Stimulated activated CD4-positive, alpha-beta T cell treated with anti-CD3 and anti-CD28 coated beads, Interleukin-2, amount 100 ng/mL, for 48 hours (primary cell): ENCODE results near the gene TRPC6.
"Not testable (repeated sequence)": the region's sequence is repeated elsewhere in the genome, so short reads cannot be mapped to it uniquely, and the experiment has no call there.

ENCODE experiments used
- DNase-seq, 2 donors: peaks; one replicate each; pipeline ENCODE4 v3.0.0-alpha.2; 2020

Gene TRPC6

DNA sequence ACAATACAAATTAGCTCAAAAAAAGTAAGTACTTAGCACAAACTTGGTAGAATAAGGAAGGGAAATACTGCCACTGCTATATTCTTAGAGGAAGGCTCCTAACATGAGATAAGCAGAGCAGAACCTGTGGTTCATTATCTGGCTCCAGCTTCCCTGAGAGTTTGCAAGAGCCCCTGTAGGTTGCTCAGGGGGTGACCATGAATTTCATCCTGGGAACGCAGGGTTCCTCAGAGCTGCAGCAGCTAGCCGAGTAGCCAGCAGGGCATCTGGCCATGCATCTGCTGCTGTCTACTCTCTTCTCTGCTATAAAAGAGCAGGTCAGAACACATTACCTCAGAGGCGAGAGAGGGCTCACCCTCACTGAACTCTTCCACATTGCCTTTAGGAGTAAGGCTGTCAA, 67.3 kb downstream of the TRPC6 start:
- no peak for DNase-seq

DNA sequence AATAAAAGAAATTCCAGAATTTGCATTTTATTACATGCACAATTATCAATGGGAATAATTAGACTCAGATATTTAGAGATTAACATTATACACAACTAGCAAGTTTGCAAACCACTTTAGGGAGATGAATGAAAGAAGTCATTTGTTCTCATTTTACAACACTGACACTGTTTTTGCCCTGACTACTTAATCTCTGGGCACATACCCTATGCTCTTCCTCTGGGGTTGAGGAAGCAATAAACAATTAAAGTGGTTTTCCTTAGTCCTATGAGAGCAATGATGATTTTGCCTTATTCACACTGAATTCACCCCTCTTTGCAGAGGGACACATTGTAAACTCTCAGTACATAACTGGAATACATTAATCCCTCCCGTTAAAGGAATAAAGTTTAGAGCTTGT, 72.7 kb downstream of the TRPC6 start:
- DNase-seq, result no peak

DNA sequence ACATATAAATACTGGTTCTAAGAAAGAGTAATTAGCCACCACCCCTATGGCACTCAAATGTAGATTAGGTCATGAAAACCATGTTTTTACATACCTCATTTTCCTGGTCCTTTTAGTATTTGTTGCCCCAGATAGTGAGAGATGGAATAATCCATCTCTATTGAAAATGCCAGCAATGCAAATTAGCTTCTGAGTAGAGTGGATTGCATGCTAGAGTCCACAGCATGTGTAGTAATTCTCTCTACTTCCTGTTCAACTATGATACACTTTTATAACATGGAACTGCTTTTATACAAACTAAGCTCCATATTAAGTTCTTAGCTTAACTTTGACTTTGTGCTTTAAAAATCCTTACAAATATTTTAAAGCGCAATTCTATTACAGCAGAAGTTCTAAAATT, 73.2 kb downstream of the TRPC6 start:
- DNase-seq, result no peak

DNA sequence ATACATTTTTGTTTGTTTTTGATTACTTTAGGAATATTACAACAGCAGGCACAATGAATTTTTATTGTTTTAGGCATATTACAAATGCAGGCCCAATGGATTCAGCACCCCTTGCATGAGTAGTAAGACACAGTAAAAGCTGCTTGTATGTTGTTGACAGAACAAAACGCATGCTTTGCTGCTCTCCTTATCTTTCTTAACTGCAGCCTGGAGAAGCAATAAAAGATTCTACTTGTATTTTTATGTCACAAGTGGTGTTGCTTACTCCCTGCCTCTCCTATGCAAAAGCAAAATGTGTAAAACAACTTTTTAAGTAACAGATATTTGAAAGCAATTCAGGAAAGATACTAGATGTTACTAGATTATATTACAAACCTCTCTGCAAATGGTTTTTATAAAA, 73.9 kb downstream of the TRPC6 start:
- DNase-seq, result no peak

DNA sequence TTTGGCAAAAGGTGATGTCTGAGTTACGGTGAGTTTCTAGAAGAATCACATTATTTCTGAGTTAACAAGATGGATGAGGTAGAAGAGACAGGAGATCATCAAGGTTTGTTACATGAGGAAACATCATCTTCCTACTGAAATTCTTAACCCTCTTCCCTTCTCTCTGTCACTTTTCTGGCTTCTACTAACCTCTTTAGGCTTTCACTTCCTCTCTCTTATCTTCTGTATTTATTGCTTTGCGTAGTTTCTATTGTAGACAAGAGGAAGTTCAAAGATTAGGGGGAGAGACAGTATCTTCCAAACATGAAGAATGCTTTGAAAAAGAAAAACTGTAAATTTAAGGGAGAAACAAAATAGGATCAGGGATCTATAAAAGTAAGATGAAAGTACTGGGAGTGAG, 75.4 kb downstream of the TRPC6 start:
- no peak for DNase-seq

DNA sequence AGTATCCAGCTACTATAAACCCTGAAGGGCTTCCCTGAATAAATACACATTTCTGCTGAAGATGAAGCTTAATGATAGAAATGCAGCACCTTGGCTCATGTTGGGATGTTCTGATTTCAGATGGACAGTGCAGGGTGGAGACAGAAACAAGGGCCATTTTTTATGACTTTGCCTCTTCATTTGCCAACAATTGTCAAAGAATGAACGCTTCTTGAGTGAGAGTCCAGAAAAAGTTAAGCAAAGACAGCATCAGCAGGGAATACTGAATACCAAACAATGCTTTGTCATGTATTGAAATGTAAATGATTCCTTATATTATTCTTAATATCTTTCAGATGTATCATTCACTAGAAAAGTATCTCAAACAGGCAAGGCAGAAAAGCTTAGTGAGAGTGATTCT, 84.9 kb downstream of the TRPC6 start:
- DNase-seq, result no peak

DNA sequence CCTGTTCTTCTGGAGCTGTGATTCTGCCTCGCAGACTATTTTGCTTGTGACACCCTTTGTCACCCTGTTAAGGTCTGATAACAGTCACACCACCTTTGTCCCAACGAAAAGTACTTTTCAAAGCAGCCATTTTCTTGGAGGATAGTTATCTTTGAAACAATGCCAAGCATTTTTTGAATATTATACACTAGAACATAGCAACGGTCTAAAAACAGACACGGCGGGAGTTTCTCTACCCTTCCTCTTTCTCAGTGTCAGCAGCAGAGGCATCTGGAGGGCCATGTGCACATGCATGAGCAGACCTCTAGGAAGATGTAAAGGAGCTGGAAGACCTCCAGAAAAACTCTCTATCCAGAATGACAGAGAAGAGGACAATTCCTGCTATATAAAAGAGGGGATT, 86.5 kb downstream of the TRPC6 start:
- DNase-seq, result no peak

DNA sequence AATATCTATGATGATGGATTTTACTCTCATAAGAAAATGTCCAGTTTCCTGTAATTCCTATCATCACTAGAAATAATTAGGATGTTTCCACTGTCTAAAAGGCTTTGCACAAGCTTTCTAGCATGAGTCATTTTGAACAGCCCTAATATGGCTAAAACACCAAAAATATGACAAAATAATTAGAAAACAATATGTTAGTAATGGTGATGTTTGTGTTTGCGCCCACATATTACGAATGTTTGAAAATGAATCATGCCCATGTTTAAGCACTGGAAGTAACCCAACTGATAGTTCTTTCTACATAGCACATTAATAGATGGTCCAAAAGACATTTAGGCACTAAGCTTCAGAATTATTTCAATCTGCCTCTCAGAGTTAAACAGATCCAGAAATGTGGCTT, 96.0 kb downstream of the TRPC6 start:
- no peak for DNase-seq

DNA sequence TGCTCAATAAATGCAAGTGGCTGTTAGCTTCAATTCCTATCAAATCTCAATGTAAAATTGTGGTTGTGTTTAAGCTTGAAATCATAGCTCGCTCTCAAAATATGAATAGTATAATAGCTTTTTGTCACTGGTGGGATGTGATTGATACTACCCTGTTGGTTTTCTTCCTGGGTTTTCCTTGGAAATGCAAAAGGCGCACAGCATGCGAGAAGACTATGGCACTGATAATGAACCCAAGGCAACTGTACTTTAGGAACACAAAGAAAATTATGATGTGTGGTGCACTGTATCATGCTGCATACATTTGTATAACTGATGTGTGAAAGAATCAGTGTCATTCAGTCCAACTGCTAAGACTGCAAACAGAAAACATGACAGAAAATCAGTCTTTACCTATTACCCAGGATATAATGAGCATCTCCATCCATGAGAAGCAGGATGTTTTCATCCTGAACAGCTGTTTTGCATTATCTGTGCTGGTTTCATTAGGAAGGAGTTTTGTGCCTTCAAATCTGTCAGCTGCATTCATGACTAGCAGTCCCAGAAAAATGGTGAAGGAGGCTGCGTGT, 101.2 kb downstream of the TRPC6 start:
- DNase-seq, result no peak

DNA sequence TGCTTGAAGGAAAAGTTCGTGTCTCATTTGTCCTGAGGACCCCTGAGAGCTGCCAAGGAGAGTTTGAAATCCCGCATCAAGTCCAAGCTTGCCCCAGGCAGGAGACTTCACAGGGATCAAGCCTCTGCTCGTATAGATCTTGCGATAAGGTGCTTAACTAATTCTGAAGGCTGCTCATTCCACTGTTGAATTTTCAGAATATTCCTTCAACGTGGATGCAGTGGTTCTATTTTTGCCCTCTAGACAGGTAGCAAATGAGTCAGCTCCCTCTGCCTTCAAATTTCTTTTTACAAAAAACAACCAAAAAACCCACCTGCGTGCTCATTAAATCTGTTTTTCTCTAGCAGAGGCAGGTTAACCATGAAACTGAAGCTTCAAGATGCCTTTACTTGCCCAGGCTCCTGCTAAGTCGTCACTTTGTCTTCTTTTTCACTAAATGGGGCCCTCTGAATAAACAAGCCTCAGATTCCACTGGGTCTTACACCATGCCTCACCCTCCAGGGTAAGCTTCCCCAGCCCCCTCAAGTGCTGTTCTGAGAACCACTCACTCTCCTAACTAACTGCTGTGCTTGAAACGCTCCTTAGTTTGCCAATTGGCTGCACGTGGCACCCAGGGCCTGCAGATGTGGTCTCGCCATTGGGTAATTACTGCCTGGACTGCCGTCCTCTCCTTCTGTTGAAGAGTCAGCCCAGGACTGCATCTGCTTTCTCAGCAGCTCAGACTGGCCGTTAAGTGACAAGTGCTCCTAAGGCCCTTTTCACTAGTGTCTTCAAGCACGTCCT, 105.0 kb downstream of the TRPC6 start:
- no peak for DNase-seq

DNA sequence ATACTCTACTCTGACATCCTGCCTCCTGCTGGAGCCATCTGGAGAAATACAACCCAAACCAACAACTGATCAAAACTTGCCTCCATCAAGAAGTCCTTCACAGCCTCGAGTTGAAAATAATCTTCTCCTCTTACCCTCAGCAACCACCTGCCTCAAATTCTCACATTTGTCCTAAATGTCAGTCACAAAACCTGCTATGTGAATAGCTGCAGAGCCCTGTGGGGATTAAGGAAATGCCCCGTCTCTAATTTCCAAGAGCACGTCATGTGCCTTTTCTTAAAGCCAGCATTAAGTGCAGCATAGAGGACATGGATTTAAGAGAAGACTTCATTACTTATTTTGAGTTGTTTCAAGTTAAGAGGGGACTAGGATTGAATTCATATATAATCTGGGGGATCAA, 105.9 kb downstream of the TRPC6 start:
- no peak for DNase-seq

DNA sequence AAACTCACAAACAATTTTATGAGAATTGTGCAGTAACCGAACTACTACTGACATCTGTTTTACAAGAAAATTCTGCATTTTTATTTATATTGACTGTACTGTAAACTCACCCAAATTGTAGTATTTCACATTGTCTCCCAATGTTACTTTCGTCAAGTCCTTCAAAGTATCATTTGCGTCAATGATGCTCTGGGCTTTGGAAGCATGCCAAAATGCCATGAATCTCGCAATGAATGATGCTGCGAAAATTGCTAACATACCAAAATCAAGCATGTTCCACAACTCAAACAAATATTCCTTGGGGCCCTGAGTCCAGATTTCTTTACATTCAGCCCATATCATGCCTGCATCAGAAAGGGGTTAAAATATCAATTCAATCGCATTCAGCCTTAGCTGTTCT, 107.6 kb downstream of the TRPC6 start:
- DNase-seq, result no peak

DNA sequence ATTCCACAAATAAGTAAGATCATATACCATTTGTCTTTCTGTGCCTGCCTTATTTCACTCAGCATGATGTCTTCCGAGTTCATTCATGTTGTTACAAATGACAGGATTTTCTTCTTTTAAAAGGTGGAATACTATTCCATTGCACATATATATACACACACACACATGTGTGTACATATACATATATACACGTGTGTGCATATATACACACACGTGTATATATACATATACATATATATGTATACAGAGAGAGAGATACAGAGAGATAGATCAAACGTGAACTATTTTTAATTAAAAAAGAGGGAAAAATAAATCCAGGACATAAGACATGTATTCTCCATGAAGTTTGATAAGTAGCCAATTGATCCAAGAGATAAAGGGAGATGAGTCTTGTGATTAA, 108.1 kb downstream of the TRPC6 start:
- DNase-seq, result no peak

DNA sequence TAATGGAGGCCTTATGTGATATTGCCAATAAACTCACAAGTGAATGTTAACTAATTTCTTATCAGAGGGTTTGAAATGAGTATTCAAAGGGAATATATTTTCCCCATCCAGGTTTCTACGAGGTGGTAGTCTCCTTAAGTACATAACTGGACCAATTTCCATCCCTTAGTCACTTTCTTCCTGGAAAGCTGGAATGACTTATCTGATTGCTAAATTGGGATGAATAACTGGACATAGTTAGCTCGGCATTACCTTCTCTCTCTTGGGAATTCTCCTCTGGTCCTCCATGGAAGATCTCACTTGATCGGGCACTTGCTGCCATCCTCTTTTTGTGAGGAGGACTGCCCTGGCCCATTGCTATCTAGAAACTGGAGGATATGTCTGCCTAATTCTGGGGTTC, 109.1 kb downstream of the TRPC6 start:
- no peak for DNase-seq

DNA sequence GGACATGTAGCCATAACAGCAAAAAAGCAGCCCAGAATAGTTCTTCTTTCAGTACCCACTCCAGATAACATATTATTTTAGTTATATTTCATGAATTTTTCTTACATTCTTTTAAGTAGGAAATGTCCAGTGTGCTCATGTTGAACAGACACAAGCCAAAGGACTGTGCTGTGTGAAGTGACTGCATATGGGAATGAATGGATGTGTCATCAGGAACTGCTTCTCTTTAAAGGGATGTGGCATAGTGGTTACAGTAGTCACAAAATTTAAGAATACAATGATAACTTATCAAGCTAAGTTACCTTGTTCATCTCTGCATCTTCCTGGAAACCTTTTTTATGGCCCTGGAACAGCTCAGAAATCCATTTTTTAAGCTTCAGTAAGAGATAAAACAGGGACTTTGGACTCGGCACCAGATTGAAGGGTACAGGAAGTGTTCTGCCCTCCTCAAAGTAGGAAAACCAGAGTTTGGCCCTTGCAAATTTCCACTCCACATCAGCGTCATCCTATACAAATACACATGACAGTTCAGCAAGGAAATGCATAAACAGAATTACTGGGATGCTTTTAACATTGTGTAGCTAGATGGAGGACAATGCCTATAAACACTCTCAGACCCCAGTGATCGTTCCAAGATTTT, 112.8 kb downstream of the TRPC6 start:
- no peak for DNase-seq

DNA sequence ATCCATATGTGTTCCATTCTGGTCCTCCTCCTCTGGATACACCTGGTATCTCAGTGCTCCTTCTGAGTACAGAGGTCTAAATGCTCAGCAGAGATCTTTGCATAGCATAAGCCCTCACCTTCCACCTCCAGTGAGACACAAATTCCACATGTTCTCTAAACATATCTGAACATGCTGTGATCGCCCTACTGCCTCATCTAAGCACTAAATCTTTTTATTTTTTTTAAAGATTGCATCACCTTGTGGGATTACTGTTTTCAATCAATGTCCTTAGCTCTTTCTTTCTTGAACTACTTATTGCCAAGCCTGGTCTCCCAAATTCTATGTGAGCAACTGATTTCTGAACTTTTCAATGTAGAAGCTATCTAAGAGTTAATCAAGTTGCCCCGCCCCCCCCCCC, 113.4 kb downstream of the TRPC6 start:
- no peak for DNase-seq

DNA sequence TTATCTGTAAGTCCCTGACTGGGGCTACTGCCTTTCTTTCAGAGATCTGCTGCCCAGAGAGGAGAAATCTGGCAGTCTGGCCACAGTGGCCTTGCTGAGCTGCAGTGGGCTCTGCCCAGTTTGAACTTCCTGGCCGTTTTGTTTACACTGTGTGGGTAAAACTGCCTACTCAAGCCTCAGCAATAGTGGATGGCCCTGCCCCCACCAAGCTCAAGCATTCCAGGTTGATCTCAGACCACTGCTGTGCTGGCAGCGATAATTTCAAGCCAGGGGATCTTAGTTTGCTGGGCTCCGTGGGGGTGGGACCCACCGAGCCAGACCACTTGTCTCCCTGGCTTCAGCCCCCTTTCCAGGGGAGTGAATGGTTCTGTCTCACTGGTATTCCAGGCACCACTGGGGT, 117.5 kb downstream of the TRPC6 start:
- DNase-seq, result no peak

DNA sequence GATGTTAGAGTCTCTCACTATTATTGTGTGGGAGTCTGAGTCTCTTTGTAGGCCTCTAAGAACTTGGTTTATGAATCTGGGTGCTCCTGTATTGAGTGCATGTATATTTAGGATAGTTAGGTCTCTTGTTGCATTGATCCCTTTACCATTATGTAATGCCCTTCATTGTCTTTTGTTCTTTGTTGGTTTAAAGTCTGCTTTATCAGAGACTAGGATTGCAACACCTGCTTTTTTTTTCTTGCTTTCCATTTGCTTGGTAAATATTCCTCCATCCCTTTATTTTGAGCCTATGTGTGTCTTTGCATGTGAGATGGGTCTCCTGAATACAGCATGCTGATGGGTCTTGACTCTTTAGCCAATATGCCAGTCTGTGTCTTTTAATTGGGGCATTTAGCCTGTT, 119.4 kb downstream of the TRPC6 start:
- not testable (repeated sequence) for DNase-seq

DNA sequence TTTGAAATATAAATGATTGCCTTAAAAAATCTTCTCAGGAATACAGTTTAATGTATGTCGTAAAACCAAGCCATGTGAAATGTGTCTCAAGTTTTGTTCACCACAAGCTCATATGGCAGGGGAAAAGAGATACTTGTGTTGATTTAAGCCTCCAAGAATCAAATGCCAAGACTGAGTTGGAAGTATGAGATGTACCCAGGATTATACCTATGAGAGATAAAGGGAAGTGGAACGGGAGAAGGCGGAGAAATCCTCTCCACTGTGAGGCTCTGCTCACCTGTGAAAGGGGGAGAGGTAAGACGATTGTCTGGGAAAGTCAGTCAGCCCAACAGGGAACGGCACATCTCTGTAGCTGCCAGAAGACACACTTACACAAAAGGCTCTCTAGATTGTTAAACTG, 124.8 kb downstream of the TRPC6 start:
- no peak for DNase-seq

DNA sequence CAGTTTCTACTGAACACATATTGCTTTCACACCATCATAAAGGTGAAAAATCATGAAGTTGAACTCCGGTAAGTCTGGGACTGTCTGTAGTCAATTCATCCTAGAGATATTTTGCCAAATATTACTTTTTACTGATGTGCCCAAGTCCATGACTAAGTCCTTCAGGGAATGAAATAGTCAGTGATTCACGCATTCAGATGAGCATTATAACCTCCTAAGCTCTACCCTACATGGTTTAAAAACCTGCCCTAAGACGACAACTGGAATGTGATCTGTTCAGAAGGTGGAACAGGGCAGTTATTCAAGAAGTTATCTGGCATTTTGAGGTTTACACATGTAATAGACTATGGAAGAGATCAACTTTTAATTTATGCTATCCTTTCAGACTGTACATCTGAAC, 125.6 kb downstream of the TRPC6 start:
- DNase-seq, result no peak

DNA sequence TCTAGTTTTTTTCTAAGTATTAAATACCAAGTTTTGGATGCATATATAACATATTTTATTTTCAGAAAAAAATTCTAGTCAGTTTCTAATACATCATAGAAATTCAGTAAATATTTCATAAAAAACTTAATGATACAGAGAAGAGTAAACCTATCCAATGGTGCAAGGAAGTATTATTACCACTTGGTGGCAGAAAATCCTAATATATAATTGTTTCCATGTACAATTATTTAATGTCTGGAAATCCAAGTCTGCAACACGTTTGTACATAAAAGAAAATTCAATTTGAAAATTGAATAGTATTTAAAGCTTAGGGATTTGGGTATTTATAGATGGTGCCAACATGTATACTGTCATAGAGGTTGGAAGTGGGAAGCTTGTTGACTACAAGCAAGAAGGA, 127.0 kb downstream of the TRPC6 start:
- DNase-seq, result no peak

DNA sequence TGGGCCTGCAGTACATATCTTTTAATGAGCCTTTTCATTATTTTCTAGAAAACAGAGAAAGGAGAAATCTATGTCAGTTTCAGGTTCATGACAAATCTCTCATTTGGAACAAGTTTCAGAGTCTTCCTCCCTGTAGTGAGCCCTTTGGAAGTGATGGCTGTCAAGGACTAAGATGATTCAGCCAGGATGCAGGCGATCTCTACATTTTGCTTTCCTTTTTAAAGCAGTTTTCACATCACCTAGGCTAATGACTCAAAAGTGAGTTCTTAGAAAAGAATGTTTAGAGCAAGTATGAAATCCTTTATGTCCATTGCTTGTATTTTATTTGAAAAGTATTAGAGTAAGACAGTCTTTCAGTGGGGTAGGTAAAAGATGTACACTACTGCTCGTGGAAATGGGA, 130.1 kb downstream of the TRPC6 start:
- DNase-seq, result no peak

DNA sequence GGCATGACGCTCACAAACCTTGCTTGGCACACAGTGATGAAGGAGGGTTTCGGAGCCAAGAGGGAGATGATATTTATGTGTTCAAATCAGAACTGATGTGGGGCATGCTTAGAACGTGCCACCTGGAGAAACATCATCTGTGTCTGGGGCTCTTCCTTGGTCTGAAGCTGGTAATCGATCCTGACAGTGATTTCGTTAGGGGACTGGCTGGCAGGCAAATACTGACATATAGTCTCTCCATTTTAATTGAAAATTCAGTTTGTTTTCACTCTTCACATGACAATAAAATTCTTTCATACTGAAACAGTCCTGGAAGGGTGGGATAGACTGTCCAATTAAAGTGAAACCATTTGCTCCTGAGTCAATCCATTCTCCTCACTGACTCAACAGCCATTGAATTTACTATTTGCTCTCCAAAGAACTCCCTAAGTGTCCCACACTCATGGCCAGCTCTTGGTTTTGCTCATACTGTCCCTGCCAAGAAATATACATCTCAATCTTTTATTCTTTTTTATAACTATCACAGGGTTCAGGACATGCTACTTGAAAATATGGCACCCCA, 134.8 kb downstream of the TRPC6 start:
- DNase-seq, result no peak

DNA sequence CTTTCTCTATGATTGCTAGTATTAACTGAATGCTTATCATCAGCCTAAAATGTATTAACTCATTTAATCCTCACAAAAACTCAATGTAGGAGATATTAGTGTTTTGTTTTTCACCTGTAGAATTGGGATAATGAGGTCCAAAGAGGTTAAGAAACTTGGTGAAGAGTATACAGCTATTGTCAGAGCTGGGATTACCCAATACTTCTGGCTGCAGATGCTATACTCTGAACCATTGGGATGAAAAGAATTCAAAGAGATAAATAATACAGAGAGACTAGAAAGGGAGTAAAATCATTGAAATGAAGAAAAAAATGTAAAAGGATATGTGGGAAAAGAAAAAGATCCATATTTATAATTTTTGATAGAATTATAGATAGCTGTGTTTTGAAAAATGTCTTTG, 137.1 kb downstream of the TRPC6 start:
- DNase-seq, result no peak
